KMS-11 (cell line): ENCODE results near the gene IFNE.

Experiments used
- H2AFZ ChIP-seq: fragments of 200-600 bp; sonication (generic); 2 replicates; pipeline ENCODE4 v1.6.1; 2016; ENCODE audit warnings: antibody characterized with exemption, mixed run types, low read depth
- H3K27ac ChIP-seq: fragments of 200-600 bp; sonication (generic); 2 replicates; pipeline ENCODE4 v1.6.1; 2016; ENCODE audit warnings: mild to moderate bottlenecking, mixed run types
- H3K27me3 ChIP-seq: fragments of 200-600 bp; sonication (generic); 2 replicates; pipeline ENCODE4 v1.6.1; 2017; ENCODE audit warnings: mild to moderate bottlenecking, low read depth, mixed run types, moderate library complexity; ENCODE audit not compliant: insufficient read depth
- H3K36me3 ChIP-seq: fragments of 200-600 bp; sonication (generic); 2 replicates; pipeline ENCODE4 v1.6.1; 2017; ENCODE audit warnings: mild to moderate bottlenecking, mixed run types; ENCODE audit not compliant: insufficient read depth
- H3K4me1 ChIP-seq: fragments of 200-600 bp; sonication (generic); 2 replicates; pipeline ENCODE4 v1.6.1; 2016; ENCODE audit warnings: mild to moderate bottlenecking, low read depth, mixed run types; ENCODE audit not compliant: poor library complexity, severe bottlenecking
- H3K4me2 ChIP-seq: fragments of 200-600 bp; sonication (generic); 2 replicates; pipeline ENCODE4 v1.7.0; 2016; ENCODE audit warnings: mild to moderate bottlenecking, mixed run types
- H3K4me3 ChIP-seq: fragments of 200-600 bp; sonication (generic); IDR thresholded peaks from 2 replicates; pipeline ENCODE4 v1.6.1; 2017; ENCODE audit warnings: low read depth, low read length, mixed read lengths; ENCODE audit not compliant: insufficient read depth
- H3K79me2 ChIP-seq: fragments of 200-600 bp; sonication (generic); 2 replicates; pipeline ENCODE4 v1.6.1; 2016; ENCODE audit warnings: low read depth, mixed run types; ENCODE audit not compliant: insufficient read depth
- H3K9ac ChIP-seq: fragments of 200-600 bp; sonication (generic); 2 replicates; pipeline ENCODE4 v1.6.1; 2016; ENCODE audit warnings: mild to moderate bottlenecking, mixed run types
- H4K20me1 ChIP-seq: fragments of 200-600 bp; sonication (generic); 2 replicates; pipeline ENCODE4 v1.6.1; 2016; ENCODE audit warnings: mild to moderate bottlenecking, mixed run types; ENCODE audit not compliant: insufficient read depth
- CTCF ChIP-seq: fragments of 200-600 bp; sonication (generic); conservative IDR thresholded peaks from 2 replicates; pipeline ENCODE4 v1.6.1; 2017; ENCODE audit warnings: low read depth, mild to moderate bottlenecking, antibody characterized with exemption, low read length, moderate library complexity, mixed read lengths

The IFNE gene

GRCh38 chr9:21504894-21505293 is 22.8 kb upstream of the IFNE start:
- Histone ChIP-seq H3K27me3 (no peaks in the 10 kb centered on the region), H3K4me3 (no peak overlapping the region), H4K20me1 (no peaks in the 10 kb centered on the region), H3K36me3 (no peaks in the 10 kb centered on the region; the same call in 1 of the 2 replicates), H3K4me1 (no peaks in the 10 kb centered on the region), H3K4me2 (no peak overlapping the region), H3K79me2 (no peaks in the 10 kb centered on the region), H2AFZ (no peak overlapping the region), H3K9ac (no peak overlapping the region), H3K27ac (no peak overlapping the region)
- no peak for TF ChIP-seq CTCF

- Histone ChIP-seq H3K79me2 (no peaks in the 10 kb centered on the region), H3K9ac (no peak overlapping the region), H3K36me3 (no peaks in the 10 kb centered on the region; the same call in 1 of the 2 replicates), H2AFZ (no peak overlapping the region), H3K4me3 (no peak overlapping the region), H3K27me3 (no peaks in the 10 kb centered on the region), H3K27ac (no peak overlapping the region), H3K4me1 (no peaks in the 10 kb centered on the region), H3K4me2 (no peak overlapping the region), H4K20me1 (no peaks in the 10 kb centered on the region)
- TF ChIP-seq CTCF, result no peak
These were observed 22.0 kb upstream of the IFNE start for GRCh38 chr9:21504113-21504512.

- no peaks in the 10 kb centered on the region for H3K4me1 ChIP-seq
These were observed 20.5 kb upstream of the IFNE start for GRCh38 chr9:21502586-21502985.

GRCh38 chr9:21499912-21500311 is 17.8 kb upstream of the IFNE start:
- Histone ChIP-seq H4K20me1 (no peaks in the 10 kb centered on the region), H3K27ac (no peak overlapping the region)
- no peak for TF ChIP-seq CTCF

More at GRCh38 chr9:21502586-21502985, 20.5 kb upstream of the IFNE start:
- no peak overlapping the region for H3K4me2 ChIP-seq
- H3K27me3 ChIP-seq, result no peaks in the 10 kb centered on the region
- no peaks in the 10 kb centered on the region for H4K20me1 ChIP-seq
- H3K9ac ChIP-seq, result no peak overlapping the region
- H3K27ac ChIP-seq, result no peak overlapping the region
- no peaks in the 10 kb centered on the region; the same call in 1 of the 2 replicates for H3K36me3 ChIP-seq
- H2AFZ ChIP-seq, result no peak overlapping the region
- no peaks in the 10 kb centered on the region for H3K79me2 ChIP-seq
- TF ChIP-seq CTCF, result no peak
- H3K4me3 ChIP-seq, result no peak overlapping the region

More at GRCh38 chr9:21499912-21500311, 17.8 kb upstream of the IFNE start:
- H2AFZ ChIP-seq, result no peak overlapping the region
- H3K9ac ChIP-seq, result no peak overlapping the region
- H3K36me3 ChIP-seq, result no peaks in the 10 kb centered on the region
- H3K27me3 ChIP-seq, result no peaks in the 10 kb centered on the region
- H3K4me2 ChIP-seq, result no peak overlapping the region
- no peak overlapping the region for H3K4me3 ChIP-seq
- no peaks in the 10 kb centered on the region for H3K79me2 ChIP-seq
- H3K4me1 ChIP-seq, result no peaks in the 10 kb centered on the region
